Gastrocnemius medialis (tissue), 4 donors: ENCODE measurements around the gene ANKRD13B.

ENCODE experiments used
- CTCF ChIP-seq, 5 experiments: fragments of 450-650 bp in 3 of 5; fragments of 200-600 bp in 2 of 5; sonication (generic) in 2 of 5; IDR thresholded peaks in 4 of 5; conservative IDR thresholded peaks in 1 of 5; 1 replicate in 4 of 5; 2 replicates in 1 of 5; pipeline ENCODE4 v1.5.1; 2016 to 2019; ENCODE audit warnings: antibody characterized with exemption in 5 of 5, mild to moderate bottlenecking in 3 of 5, moderate library complexity in 3 of 5
- POLR2A ChIP-seq, 2 donors: fragments of 450-650 bp; IDR thresholded peaks; one replicate each; pipeline ENCODE4 v1.6.1; 2017; ENCODE audit warnings: antibody characterized with exemption in 2 of 2, mild to moderate bottlenecking in 2 of 2, moderate library complexity in 2 of 2

DNA sequence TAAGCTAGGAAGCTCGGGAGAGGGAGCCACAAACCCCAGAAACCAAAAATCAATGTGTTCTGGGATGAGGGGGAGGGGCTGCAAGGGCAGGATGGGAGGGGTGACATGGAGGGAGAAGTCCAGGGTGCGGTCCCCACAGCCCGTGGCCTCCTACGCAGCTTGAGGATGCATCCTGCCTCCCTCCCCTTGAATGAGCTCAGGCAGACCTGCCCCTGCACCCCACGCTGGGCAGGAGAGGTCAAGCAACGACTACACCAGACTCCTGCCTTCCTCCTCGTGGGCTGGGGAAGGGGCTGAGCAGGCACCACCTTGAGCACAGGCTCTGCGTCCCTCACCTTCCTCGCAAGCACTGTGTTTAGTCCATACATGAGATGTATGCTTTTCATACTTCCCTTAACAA lies 3.9 kb downstream of the ANKRD13B start:
- TF ChIP-seq CTCF (IDR thresholded peaks at IDR 0.05 in 4 of 5, conservative IDR thresholded peaks at IDR 0.05 in 1 of 5) = no peak
- TF ChIP-seq POLR2A (IDR thresholded peaks at IDR 0.05) = no peak
